Measurements from ENCODE around the gene EDEM2.
"Not testable (repeated sequence)": the region's sequence is repeated elsewhere in the genome, so short reads cannot be mapped to it uniquely, and the experiment has no call there.

EDEM2 gene

GRCh38 chr20:35146920-35147574 lies at the start of gene EDEM2:
Gene EDEM2, minus strand, starts transcription at chr20:35147336. Its CDS starts 78 bp downstream, at chr20:35147258.
- DNase-seq, result peak; percentile 43

- DNase-seq, result no peak
These were observed 49.2 kb upstream of the EDEM2 start for GRCh38 chr20:35196313-35196712.

DNA sequence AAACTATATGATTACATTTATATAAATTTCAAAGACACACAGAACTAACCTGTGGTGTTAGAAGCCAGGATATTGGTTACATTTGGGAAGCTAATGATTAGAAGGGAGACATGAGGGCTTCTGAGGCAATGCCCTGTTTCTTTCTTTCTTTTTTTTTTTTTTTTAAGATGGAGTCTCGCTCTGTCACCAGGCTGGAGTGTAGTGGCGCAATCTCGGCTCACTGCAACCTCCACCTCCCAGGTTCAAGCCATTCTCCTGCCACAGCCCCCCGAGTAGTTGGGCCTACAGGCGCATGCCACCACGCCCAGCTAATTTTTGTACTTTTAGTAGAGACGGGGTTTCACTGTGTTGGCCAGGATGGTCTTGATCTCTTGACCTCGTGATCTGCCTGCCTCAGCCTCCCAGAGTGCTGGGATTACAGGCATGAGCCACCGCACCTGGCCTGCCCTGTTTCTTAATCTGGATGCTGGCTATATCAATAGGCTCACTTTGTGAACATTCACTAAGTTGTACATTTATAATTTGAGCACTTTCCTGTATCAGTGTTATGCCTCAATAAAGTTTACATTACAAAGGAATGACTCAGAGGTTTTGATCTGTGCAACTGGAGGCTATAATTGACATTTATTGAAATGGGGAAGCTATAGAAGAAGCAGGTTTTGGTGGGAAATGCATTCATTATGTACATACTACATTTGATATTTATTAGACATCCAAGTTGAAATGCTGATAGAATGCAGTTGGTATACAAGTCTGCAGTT lies 46.1 kb upstream of the EDEM2 start:
- not testable (repeated sequence) for DNase-seq

GRCh38 chr20:35192118-35192872 lies 45.2 kb upstream of the EDEM2 start:
- no peak for DNase-seq

- no peak for DNase-seq
These were observed 44.4 kb upstream of the EDEM2 start for GRCh38 chr20:35191419-35192117.

DNA sequence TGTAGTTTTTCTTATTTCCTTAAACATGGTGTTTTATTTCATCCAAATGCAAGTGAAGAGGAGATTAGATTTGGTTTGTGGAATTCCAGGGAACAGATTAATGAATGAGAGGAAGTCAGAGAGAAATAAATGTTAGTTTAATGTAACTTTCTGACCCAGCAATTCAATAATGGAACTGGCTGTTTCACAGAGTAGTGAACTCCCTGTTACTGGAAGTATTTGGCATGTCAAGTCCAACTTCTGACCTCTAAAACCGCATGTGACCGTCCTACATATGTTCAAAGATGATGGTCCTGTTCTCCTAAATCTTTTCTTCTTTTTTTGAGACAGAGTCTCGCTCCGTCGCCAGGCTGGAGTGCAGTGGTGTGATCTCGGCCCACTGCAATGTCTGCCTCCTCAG lies 43.4 kb upstream of the EDEM2 start:
- no peak for DNase-seq

DNA sequence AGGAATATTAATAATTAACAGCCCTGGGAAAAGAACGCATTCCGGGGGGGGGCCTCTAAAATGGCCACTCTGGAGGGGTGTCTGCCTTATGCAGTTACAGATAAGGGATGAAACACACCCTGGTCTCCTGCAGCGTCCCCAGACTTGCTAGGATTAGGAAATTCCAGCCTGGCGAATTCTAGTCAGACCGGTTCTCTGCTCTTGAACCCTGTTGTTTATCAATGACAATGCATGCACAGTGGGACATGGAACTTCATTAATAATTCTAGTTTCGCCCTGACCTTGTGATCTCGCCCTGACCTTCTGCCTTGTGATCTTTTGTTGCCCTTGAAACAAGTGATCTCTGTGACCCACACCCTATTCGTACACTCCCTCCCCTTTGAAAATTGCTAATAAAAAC lies 42.1 kb upstream of the EDEM2 start:
- not testable (repeated sequence) for DNase-seq

DNA sequence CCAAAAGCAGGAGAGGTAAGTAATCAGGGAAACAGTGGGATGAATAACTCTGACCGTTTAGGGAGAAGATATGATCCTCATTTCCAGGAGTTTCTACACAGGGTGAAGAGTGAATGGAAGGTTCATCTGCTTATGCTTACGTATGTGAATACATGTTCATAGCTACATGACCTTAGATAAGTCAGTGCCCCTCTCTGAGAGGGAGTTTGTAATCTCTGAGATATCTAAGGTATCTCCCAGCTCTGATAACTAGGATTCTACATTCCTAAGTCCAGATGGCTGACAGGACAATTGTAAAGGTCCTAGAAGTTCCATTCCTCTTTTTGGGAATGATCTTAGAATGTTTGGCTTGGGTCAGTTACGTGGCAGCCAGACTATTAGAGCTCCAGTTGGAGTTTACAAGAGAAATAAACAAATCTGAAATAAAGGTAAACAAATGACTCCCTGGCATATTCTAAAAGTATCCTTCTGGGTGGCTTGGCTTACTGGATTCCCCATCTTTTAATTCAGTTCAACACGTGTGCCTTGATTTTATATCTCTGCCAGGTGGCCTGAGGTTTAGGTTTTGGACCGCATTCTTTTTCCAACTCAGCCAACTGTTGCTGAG lies 40.6 kb upstream of the EDEM2 start:
- no peak for DNase-seq

- not testable (repeated sequence) for DNase-seq
These were observed 39.7 kb upstream of the EDEM2 start for GRCh38 chr20:35186691-35187289.

GRCh38 chr20:35181731-35182130 lies 34.6 kb upstream of the EDEM2 start:
- no peak for DNase-seq

GRCh38 chr20:35180266-35180665 lies 33.1 kb upstream of the EDEM2 start:
- DNase-seq, result no peak

DNA sequence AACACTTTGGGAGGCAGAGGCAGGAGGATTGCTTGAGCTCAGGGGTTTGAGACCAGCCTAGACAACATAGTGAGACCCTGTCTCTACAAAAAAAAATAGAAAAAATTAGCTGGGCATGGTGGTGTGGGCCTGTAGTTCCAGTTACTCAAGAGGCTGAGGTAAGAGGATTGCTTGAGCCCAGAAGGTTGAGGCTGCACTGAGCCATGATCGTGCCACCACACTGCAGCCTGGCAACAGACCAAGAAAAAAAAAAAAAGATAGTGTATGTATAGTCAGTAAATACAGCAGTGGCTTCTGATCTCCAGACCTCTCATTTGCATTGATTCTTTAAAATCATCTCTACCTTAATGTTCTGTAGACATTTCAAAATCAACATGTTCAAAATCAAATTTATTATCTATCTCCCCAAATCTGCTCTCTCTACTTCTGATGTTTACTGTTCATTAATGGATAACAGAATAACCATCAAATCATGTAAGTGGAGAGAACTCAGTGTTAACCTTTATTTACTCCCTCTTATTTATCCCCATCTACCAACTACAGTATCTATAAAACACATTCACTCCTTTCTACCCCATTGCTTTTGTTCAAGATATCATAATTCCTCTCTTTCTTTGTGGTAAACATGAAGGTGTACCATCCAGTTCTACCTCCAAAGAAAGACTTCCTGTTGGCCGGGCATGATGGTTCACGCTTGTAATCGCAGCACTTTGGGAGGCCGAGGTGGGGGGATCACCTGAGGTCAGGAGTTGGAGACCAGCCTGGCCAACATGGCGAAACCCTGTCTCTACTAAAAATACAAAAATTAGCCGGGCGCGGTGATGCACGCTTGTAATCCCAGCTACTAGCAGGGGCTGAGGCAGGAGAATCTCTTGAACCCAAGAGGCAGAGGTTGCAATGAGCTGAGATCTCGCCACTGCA lies 32.4 kb upstream of the EDEM2 start:
- no peak for DNase-seq

GRCh38 chr20:35176132-35176531 lies 29.0 kb upstream of the EDEM2 start:
- DNase-seq, result no peak

DNA sequence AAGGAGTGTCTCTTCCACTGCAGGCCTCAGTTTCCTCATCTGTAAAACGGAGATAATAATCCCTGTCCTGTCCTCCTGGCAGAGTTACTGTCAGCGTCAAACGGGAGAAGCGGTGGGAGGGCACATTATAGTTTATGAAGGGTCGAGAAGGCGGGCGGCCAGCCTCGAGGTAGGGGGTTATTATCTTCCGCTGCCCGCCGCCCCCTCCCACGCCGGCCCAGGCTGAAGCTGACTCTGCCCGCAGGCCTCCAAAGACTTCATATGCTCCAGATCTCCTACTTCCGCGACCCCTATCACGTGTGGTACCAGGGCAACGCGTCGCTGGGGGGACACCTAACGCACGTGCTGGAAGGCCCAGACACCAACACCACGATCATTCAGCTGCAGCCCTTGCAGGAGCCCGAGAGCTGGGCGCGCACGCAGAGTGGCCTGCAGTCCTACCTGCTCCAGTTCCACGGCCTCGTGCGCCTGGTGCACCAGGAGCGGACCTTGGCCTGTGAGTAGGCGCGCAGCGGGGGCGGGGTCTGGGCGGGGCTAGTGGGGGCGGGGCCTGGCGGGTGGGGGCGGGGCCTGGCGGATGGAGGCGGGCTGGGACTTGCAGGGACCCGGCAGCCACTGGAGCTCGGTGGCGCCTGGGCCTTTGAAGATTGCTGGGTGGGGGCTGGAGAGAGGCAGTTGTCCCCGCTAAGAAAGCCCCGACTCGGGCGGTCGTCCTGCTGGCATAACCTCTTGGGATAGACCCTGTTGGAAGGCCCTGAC lies 27.5 kb upstream of the EDEM2 start:
- DNase-seq, result no peak

GRCh38 chr20:35173576-35174192 lies 26.5 kb upstream of the EDEM2 start:
- DNase-seq, result no peak

DNA sequence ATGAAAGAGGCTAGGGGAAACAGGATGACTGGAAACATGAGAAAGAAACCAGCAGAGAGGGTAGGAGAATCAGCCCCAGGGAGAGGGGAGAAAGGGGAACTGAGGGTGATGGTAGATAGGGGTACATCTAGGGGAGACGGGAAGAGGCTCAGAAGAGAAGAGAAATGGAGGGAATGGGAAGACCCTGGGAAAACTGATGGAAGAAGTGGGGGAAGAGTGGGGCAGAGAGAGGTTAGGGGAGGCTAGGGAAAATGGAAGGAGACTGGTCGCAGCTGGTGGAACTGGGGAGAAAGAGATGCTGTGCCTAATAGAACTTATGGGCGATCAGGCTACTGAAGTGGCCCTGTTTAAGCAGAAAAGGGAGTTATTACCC lies 25.3 kb upstream of the EDEM2 start:
- no peak for DNase-seq

DNA sequence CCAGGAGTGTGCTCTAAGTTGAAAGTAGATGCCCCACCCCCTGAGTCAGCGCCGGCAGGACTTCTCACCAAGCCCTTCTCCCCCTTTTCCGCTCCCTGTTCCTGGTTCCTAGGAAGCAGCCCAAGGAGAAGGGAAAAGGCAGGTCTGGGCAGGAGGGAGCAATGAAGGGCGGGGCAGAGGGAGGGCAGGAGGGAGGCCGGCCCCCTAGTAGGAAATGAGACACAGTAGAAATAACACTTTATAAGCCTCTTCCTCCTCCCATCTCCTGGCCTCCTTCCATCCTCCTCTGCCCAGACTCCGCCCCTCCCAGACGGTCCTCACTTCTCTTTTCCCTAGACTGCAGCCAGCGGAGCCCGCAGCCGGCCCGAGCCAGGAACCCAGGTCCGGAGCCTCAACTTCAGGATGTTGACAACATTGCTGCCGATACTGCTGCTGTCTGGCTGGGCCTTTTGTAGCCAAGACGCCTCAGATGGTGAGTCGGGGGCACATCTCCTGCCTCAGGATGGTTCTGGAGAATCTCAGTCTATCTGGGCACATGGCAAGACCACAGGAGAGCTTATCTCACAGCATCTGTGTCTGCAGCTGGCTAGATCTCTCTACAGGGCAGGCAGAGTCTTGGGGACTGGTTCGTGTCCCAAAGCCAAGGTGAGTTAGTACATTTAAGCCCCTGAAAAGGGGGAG lies 24.8 kb upstream of the EDEM2 start, which contains the start of gene PROCR:
Gene PROCR (plus strand): TSS at position 320 of the 681 bp plus-strand sequence. CDS start 83 bp downstream, at position 403.
- DNase-seq, result no peak

- no peak for DNase-seq
These were observed 24.3 kb upstream of the EDEM2 start for GRCh38 chr20:35171438-35171752.

- not testable (repeated sequence) for DNase-seq
These were observed 21.7 kb upstream of the EDEM2 start for GRCh38 chr20:35168701-35169409.
